GM18499 (cell line): ENCODE data around the gene SFTPD.

Source experiments
- ATAC-seq: cut with Tn5 transposase; IDR thresholded peaks from one replicate; pipeline ENCODE4 v1.9.1; 2021; ENCODE audit warnings: moderate number of reproducible peaks; ENCODE audit not compliant: insufficient read depth, unreplicated experiment

The SFTPD gene

DNA sequence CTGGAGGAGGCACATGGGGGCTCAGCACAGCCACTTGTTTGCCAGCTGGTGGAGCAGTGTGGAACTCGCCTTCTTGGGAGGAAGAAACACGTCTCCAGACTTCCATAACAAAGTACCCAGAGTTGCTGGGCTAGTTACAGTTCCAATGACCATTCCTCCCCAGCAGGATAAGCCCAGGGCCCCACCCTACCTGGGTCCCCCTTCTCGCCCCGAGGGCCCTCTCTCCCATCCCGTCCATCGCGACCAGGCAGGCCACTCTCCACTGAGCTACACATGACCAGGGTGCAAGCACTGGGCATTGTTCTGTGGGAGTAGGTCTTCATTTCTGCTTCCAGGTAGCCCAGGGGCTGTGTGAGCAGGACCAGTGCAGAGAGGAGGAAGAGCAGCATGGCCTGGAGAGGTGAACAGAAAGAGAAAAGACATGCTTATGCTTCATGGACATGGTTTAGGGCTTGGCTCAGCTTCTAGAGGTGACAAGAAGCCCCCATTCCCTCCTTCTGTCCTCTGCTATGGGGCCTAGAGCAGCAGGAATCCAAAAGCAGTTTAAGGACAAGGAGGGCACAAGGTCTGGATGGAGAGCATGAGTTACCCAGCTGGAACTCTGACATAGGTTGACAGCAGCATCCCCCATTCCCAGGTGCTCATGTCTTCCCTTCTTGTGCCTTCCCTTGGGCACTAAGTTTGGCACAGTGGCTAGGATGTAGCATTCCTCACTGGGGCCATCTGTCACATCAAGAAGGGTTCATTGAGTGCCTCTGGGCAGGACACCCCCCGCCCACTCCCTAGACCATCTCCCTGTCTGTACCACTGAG is 2.4 kb downstream of the SFTPD start:
- no peak for ATAC-seq

DNA sequence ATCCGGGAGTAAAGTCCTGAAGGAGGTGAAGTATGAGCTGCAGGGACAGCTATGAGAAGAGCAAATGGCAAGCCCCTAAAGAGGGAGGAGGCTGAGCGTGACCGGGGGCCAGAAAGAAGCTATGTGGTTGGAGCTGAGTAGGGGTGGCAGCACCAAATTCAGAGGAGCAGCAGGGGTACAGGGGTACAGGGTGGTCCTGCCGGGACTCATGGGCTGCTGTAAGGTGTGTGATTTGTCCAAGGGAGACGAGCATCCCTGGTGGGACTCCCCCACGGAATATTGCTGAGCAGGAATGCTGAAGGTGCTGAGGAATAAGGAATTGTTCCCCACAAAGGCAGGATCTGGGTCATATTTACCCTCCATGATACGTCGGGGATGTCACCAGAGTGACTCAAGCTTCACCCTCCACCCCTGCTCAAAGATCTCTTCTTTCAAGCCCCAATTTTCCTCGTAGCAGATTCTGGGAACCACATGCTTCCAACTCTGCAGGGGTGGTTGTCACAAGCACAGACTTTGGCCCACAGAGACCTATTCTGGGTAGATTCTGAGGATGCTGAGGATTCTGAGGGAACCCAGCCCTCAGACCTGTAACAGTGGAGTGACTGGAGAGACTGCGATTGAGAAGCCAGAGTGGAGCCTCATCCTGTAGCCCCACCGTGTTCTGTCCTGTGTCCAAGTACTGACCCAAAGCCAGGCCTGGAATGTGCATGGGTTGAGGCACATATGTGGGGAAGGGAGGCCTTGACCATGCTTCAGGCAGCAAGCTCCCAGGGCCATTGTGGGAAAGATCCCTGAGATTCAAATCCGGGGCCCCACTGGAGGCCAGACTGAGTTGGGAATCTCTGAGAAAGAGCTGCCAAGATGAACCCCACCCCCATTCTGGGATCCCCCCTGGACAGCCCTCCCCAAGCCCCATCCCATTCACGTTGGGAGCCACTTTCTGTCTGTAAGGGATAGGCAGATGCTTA is 4.2 kb downstream of the SFTPD start:
- no peak for ATAC-seq

DNA sequence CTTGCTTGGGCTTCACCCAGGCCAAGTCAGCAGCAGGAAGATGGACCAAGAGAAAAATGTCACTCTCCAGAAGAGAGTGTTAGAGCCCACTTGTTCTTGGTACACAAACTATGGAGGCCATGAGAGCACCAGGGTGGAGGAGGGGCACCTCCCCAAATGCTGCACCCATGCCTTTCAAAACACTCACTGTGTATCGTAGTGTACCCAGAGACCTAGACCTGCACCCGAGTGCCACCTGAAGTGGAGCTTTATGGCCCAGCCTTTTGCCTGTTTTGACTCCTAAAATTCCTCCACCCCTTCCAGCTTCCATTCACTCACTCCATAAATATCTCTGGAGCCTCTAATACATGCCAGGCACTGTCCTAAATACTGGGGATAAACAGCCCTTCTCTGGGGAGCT is 5.0 kb downstream of the SFTPD start:
- no peak for ATAC-seq

DNA sequence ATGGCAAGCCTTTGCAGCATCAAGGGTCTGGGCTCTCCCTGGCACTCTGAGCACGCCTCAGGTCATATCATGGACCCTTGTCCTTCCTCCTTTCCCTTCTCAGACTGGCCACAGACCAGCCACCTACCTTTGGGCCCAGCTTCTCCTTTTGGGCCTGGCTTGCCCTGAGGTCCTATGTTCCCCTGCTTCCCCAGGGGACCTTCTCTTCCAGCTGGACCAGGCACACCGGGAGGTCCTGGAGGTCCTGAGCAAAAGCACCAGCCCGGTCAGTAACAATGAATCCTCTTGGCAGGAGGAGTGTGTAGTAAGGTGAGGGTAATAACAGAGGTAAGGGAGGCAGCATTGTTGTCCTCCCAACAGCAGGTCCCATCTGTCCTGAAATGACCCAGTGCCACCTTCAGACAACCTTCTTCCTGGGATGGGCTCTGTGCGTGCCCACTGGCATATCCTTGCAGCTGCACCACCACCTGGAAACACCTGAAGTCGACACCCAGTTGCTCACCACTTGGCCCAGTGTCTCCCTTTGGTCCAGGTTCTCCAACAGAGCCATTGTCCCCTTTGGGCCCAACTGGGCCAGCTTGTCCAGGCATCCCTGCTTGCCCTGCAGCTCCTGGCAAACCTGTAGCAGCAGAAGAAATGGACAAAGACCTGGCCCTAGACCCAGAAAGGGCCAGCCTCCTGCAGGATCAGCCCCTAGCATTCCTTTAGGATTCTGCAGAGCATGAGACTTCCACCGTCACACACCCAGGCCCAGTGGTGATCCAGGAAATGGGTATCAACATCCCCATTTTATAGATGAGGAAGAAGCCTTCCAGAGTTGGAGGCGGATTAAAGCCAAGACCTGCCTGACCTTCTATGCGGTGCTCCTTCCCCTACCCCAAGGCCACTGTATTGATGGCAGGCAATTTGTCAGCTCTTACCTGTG is 6.4 kb downstream of the SFTPD start:
- no peak for ATAC-seq

DNA sequence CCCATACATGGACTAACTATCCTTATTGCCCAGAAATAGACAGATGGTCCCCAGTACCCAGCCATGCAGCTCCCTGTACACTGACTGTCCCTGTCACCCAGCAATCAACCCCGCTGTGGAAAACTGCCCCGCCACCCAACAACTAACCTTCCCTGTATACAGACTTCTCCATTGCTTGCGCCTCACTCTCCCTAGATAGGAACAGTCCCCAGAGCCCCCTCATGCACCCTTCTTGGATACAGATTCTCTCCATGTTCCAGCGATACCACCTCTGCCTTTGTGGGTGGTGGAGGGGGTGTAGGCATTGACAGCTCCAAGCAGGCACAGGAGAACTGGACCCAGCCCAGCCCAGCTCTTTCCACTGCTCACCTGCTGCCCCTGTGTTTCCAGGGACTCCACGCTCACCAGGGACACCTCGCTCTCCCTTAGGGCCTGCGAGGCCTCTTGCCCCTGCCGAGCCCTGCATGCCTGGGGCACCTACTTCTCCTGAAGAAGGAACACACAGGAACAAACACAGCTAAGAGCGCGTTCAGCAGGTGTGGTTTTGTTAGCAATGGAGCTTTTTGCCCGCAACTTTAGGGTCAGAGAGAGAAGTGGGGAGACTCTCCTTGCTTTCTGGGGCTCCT is 7.2 kb downstream of the SFTPD start:
- no peak for ATAC-seq

DNA sequence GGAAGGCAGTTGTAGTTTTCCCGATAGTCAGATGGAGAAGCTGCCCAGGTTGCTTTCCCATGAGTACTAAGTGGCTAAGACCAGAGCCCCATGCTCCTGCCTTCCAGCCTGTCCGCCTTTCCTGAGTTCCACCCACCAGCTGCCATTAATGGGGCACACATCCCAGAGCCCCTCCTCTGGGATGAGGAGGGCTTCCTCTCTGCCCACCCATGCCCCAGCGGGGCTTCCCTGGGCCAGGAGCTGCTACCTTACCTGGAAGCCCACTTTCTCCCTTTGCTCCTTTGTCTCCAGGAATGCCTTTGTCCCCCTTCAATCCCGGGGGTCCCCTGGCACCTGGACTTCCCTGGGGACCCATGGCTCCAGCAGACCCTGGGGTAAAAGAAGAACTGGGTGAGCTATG is 7.8 kb downstream of the SFTPD start:
- no peak for ATAC-seq

DNA sequence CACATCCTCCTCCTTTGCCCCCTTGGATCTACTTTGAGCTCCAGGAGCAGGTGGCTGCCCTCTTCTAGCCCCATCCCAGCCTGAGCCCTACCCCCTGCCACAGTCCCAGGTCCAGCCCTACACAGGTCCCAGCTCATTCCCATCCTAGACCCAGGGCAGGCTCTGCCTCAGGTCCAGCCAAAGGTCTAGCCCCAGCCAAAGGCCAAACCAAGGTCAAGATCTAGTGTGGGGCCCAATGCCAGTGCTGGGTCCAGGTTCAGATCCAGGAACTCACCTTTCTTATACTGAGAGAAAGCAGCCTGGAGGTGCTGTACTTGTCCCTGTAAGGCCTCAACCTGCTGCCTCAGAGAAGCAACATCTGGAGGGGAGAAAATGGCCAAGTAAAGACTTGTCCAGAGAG is 8.5 kb downstream of the SFTPD start:
- ATAC-seq: no peak

DNA sequence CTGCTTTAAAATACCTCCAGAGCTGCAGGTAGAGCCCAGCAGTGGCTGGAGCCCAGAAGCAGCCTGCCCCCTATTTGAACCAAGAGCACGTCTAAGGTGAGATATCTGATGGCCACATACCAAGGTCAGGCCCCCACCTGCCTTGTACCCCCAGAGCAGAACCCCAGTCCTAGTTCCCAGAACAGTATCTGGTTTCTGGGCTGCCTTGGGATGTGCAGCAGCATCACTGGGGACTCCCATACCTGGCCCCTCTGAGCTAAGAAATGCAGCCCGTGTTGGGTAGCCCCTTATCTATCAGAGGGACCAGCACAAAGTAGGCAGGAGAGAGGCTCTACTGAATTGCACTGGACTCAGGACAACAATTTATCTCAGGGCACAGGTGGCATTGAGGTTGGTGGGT is 8.9 kb downstream of the SFTPD start:
- ATAC-seq: no peak

DNA sequence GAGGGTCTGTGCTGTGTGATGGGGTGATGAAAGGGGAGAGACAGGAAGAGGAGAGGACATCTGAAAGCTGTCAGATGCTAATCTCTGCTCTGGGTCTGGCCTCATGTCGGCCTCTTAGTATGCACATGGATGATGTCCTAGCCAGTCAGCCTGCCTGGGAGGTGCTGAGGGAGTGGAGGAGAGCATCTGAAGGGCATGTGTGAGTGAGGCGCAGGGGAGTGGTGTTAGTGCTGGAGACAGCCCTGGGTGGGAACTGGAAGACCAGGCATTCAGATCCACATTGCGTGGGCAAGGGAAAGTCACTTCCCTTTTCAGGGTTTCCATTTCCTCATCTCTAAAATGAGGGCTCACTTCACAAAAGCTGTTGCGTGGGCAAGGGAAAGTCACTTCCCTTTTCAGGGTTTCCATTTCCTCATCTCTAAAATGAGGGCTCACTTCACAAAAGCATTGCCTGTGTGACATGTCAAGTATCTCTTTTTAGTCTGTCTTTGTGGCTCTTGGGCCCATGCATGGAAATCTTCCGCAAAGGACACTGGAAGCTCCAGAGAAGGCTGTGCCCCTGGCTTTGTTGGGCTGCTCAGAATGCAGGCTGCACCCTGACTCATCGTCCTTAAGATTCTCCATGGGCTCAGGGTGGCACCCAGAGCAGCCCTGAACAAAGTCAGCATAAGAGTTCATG is 10.0 kb downstream of the SFTPD start:
- no peak for ATAC-seq

DNA sequence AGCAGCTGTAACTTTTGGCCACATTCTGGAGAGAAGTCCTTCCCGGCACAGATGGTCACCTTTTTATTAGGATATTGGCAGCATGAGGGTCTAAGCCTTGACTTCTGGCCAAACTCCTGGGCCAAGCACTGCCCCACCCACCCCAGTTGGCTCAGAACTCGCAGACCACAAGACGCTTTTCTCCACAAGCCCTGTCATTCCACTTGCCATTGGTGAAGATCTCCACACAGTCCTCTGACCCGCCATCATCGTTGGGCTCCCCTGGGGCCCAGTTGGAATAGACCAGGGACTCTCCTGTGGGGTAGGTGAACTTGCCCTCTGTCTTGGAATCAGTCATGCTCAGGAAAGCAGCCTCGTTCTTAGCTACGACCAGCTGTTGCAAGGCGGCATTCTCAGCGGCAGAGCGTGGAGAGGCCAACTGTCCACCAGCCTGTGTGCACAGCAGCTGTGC is 11.2 kb downstream of the SFTPD start:
- ATAC-seq: no peak

DNA sequence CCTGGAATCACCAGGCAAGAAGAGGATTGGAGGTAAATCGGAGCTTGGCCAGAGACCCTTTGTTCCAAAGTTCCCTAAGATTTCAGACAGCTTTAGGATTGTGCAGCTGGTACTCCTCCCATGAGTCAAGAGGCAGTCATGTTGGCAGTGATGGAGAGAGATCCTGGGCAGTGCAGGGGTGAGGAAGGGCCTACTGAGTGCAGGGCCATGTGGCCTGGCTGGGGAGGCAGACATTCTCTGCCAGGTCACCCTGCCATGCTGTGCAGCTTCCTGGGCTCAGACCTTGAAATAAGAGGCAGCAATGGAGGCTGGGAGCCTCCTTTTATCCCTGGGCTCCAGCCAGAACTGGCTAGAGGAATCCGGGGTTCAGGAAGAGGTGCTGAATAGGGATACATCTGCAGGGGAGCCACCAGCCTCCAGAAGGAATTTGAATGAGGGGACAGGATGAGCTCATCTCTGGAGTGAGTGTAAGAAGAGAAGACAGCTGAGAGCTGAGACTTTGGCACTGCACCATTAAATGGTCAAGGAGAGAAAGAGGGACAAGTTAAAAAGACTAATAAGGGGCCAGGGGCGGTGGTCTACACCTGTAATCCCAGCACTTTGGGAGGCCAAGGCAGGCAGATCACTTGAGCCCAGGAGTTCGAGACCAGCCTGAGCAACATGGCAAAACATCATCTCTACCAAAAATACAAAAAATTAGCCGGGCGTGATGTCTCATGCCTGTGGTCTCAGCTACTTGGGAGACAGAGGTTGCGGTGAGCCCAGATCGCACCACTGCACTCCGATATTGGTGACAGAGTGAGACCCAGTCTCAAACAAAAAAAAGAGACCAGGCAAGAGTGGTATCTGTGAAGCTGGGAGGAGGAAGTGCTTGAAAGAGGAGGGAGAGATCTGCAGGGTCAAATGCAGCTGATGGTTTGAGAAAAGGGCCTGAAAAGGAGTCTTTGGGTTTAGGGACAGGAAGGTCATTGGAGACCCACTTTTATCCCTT is 12.0 kb downstream of the SFTPD start:
- no peak for ATAC-seq

DNA sequence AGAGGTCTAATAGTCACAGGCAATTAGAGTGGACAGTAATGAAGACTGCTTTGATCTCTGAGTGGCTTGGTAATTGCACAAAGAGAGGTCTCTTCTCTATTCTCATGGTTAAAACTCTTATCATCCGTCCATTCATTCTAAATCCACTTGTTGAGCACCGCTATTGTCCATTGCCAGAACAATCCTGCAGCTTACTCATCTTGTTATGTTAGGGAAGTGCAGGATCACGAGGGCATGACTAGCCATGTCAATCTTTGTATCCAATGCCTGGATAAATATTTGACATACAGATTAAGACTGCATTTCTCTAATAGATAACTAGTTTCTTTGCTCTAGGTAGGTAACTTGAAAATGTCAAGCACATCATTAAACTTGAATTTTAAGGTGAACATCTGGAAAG is 14.9 kb downstream of the SFTPD start:
- no peak for ATAC-seq

DNA sequence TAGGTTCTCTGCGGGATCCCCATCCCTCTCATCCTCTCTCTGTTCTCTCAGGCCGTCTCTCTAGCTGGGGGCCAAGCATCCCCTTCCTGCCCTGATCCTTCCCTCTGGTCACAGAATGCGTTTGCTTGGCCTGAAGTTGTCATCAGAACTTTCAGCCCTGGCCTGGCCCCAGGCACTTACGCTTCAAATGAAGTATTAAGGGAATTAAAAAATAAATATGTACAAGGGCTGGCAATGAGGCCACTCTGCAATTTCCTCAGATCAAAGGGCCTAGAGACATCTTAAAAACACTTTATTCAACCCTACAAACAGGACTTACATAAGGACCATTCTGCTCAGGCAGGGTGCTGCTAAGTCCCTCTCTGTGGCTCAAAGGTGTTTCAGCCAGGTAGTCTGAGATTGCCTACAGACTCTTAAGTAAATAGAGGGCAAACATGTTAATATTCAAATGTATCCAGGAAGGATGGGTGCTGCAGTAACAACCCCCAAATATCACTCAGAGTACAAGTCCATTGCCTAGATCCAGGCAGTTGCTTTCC is 16.0 kb downstream of the SFTPD start:
- ATAC-seq: no peak

DNA sequence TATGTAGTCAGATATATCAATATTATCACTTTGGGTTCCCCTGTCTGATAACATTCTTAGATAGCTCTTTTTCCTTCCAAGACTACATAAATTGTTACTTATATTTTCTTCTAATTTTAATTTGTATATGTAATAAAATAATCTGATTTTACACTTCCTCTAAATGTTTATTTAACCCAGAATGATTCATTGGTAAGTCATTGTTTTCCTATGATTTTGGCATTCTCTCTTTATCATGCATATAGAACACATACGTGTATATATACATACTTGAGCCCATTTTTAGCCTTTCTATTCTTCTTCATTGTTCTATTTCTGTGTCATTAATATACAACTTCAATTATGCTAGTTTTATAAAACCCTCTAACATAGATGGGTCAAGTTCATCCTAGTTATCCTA is 16.6 kb downstream of the SFTPD start:
- ATAC-seq: no peak

DNA sequence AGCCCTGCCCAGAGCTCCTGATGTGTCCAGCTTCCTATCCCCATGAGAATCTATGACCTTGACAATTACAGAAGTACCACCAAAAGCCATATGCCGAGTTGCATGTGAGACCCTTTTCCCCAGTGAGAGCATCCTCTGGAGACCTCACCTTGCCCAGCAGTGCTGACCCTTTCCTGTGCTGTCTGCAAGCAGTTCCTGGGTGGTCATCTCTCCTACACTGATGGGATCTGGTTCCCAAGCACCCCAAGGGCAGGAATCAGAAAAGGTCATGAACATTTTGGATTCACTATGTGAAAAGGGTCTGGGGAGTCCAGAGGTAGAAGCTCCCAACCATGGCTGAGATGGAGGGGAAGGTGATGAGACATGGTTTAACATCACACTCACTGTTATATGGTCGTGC is 18.2 kb downstream of the SFTPD start:
- no peak for ATAC-seq

DNA sequence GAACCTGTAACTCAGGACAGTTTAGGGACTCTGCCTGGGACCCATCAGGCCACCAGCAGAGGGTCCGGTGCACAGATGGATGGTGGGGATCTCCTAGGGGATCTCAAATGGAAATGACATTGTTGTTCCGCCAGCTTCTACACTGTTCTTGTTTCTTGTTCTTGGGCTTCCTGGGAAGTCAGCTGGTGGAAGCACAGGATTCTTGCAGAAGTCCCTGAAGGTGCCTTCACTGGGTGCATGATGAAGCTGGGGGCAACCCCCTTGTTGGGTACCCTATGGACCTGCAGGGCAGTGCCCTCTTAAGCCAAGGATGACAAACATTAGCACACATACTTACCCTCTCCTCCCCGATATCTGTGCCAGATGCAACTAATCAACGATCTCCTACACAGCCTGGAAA is 18.6 kb downstream of the SFTPD start:
- no peak for ATAC-seq

DNA sequence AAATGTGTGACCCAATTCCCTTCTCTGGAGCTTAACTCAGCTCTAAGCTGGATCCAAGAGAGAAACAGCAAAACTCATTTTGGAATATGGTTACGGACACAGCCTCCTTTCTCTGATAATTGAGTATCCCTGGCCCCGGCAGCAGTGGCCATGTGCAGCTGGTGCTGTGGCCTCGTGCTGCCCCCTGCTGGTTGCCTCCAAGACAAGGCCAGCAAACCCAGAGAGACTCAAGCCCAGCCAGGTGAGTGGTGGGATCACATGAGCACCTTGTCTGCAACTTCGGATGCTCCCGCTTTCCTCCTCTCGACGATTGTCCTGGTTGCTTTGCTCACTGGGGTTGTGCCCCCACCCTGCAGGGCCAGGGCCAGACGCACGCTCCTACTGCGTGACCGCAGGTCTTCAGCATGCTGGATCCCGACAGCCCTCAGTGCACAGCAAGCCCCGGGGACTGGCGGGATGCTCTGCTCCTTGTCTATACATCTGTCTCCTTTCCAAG is 19.4 kb downstream of the SFTPD start:
- ATAC-seq: no peak
